Measurements from ENCODE around the gene CRHR2. TPM values are rescaled to one million over a fixed set of nuclear protein-coding genes. Genes with fewer than 3 reads are reported as not detected.
A peak's percentile ranks its signal among the peaks of the same experiment; 100 is the strongest.

CRHR2 gene
- total and polyA plus RNA-seq, 2 experiments from 2014 or later: 0.39 to 0.77 TPM

GRCh38 chr7:30706908-30707307, 24.7 kb upstream of the CRHR2 start:
- no peaks in the 10 kb centered on the region for H3K36me3 ChIP-seq
- H3K9me3 ChIP-seq (ENCODE audit: low read depth): no peaks in the 10 kb centered on the region
- no peak overlapping the region for H3K4me3 ChIP-seq
- no peaks in the 10 kb centered on the region for H3K27me3 ChIP-seq
- H3K27ac ChIP-seq: no peak overlapping the region
- peaks cover 22% of the 10 kb centered on the region for H3K4me1 ChIP-seq (ENCODE audit: low read depth)
- TF ChIP-seq, protein P1, sequence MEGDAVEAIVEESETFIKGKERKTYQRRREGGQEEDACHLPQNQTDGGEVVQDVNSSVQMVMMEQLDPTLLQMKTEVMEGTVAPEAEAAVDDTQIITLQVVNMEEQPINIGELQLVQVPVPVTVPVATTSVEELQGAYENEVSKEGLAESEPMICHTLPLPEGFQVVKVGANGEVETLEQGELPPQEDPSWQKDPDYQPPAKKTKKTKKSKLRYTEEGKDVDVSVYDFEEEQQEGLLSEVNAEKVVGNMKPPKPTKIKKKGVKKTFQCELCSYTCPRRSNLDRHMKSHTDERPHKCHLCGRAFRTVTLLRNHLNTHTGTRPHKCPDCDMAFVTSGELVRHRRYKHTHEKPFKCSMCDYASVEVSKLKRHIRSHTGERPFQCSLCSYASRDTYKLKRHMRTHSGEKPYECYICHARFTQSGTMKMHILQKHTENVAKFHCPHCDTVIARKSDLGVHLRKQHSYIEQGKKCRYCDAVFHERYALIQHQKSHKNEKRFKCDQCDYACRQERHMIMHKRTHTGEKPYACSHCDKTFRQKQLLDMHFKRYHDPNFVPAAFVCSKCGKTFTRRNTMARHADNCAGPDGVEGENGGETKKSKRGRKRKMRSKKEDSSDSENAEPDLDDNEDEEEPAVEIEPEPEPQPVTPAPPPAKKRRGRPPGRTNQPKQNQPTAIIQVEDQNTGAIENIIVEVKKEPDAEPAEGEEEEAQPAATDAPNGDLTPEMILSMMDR (IDR thresholded peaks at IDR 0.05; ENCODE audit: low read depth, low read length): no peak
- no peak for DNase-seq (ENCODE audit: low read depth in 1 of 2, low spot score in 1 of 2)

- Histone ChIP-seq H3K36me3 (no peaks in the 10 kb centered on the region), H3K4me3 (no peak overlapping the region), H3K4me1 (ENCODE audit: low read depth) (peaks cover 22% of the 10 kb centered on the region), H3K27ac (no peak overlapping the region), H3K9me3 (ENCODE audit: low read depth) (no peaks in the 10 kb centered on the region), H3K27me3 (no peaks in the 10 kb centered on the region)
- TF ChIP-seq, protein P1 (IDR thresholded peaks at IDR 0.05; ENCODE audit: low read depth, low read length): no peak
- DNase-seq (ENCODE audit: low read depth in 1 of 2, low spot score in 1 of 2): no peak
Measured at GRCh38 chr7:30706316-30706715, 24.1 kb upstream of the CRHR2 start.

- no peak overlapping the region for H3K27ac ChIP-seq
- DNase-seq (ENCODE audit: low read depth in 1 of 2, low spot score in 1 of 2): no peak
- H3K27me3 ChIP-seq: no peaks in the 10 kb centered on the region
- H3K4me3 ChIP-seq: no peak overlapping the region
- TF ChIP-seq, protein P1 (IDR thresholded peaks at IDR 0.05; ENCODE audit: low read depth, low read length): no peak
- H3K36me3 ChIP-seq: no peaks in the 10 kb centered on the region
- H3K4me1 ChIP-seq (ENCODE audit: low read depth): peaks cover 26% of the 10 kb centered on the region
- no peaks in the 10 kb centered on the region for H3K9me3 ChIP-seq (ENCODE audit: low read depth)
Measured at GRCh38 chr7:30705596-30705995, 23.3 kb upstream of the CRHR2 start.

- no peaks in the 10 kb centered on the region for H3K9me3 ChIP-seq (ENCODE audit: low read depth)
- TF ChIP-seq, protein P1 (IDR thresholded peaks at IDR 0.05; ENCODE audit: low read depth, low read length): no peak
- H3K36me3 ChIP-seq: no peaks in the 10 kb centered on the region
- DNase-seq (ENCODE audit: low read depth in 1 of 2, low spot score in 1 of 2): no peak
- no peak overlapping the region for H3K27ac ChIP-seq
- H3K4me3 ChIP-seq: no peak overlapping the region
- H3K27me3 ChIP-seq: no peaks in the 10 kb centered on the region
- H3K4me1 ChIP-seq (ENCODE audit: low read depth): peaks cover 31% of the 10 kb centered on the region
Measured at GRCh38 chr7:30705008-30705407, 22.8 kb upstream of the CRHR2 start.

DNA sequence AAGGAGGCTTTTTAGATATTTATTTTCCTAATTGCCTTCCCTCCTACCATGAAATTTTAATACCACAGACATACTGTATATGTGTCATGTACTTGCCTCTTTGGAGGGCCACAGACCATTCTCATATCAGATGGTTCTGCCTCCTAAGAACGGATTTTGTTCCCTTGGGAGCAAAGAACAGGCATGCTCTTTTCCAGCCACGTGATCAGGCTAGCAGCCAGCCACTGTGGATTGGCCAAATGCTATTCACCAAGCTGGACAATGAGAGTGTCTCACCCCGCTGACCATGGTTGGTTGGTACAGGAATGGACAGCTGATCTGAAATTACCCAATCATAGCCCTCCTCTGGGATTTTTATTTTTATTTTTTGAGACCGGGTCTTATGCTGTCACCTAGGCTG, 21.5 kb upstream of the CRHR2 start:
- no peaks in the 10 kb centered on the region for H3K27me3 ChIP-seq
- DNase-seq (ENCODE audit: low read depth in 1 of 2, low spot score in 1 of 2): peak in 1 of 2 donors; percentile 23
- no peaks in the 10 kb centered on the region for H3K9me3 ChIP-seq (ENCODE audit: low read depth)
- no peak overlapping the region for H3K27ac ChIP-seq
- TF ChIP-seq, protein P1 (IDR thresholded peaks at IDR 0.05; ENCODE audit: low read depth, low read length): no peak
- no peak overlapping the region for H3K4me3 ChIP-seq
- peaks cover 18% of the 10 kb centered on the region for H3K4me1 ChIP-seq (ENCODE audit: low read depth)
- no peaks in the 10 kb centered on the region for H3K36me3 ChIP-seq

GRCh38 chr7:30702200-30702599, 19.9 kb upstream of the CRHR2 start:
- Histone ChIP-seq H3K4me3 (no peak overlapping the region), H3K4me1 (ENCODE audit: low read depth) (peaks cover 9% of the 10 kb centered on the region), H3K27me3 (no peaks in the 10 kb centered on the region), H3K36me3 (no peaks in the 10 kb centered on the region), H3K27ac (no peak overlapping the region), H3K9me3 (ENCODE audit: low read depth) (no peaks in the 10 kb centered on the region)
- TF ChIP-seq, protein P1 (IDR thresholded peaks at IDR 0.05; ENCODE audit: low read depth, low read length): peak; percentile 29
- DNase-seq (ENCODE audit: low read depth in 1 of 2, low spot score in 1 of 2): no peak
